NB4 (cell line): ENCODE results near the gene ELL.

Experiments
- DNase-seq: peaks from one replicate; pipeline ENCODE4 v3.0.0; 2010; ENCODE audit warnings: low read depth
- H3K4me3 ChIP-seq: one replicate; pipeline ENCODE4 v1.5.1; 2011; ENCODE audit warnings: mild to moderate bottlenecking, low read depth, low read length, moderate library complexity
- MYC ChIP-seq: IDR thresholded peaks from 2 replicates; pipeline ENCODE4 v1.6.1; 2011; ENCODE audit warnings: low read depth, low read length
- POLR2A ChIP-seq: IDR thresholded peaks from 2 replicates; pipeline ENCODE4 v1.6.1; 2011; ENCODE audit warnings: mild to moderate bottlenecking; ENCODE audit not compliant: insufficient read length; ENCODE audit errors: extremely low read depth
- TF ChIP-seq, protein P1 (sequence below): IDR thresholded peaks from 2 replicates; pipeline ENCODE4 v1.6.1; 2011; ENCODE audit warnings: low read depth, low read length
- TF ChIP-seq, protein P2 (sequence below): IDR thresholded peaks from one replicate; pipeline ENCODE4 v1.5.1; 2012; ENCODE audit warnings: low read depth, low read length

The ELL gene

DNA sequence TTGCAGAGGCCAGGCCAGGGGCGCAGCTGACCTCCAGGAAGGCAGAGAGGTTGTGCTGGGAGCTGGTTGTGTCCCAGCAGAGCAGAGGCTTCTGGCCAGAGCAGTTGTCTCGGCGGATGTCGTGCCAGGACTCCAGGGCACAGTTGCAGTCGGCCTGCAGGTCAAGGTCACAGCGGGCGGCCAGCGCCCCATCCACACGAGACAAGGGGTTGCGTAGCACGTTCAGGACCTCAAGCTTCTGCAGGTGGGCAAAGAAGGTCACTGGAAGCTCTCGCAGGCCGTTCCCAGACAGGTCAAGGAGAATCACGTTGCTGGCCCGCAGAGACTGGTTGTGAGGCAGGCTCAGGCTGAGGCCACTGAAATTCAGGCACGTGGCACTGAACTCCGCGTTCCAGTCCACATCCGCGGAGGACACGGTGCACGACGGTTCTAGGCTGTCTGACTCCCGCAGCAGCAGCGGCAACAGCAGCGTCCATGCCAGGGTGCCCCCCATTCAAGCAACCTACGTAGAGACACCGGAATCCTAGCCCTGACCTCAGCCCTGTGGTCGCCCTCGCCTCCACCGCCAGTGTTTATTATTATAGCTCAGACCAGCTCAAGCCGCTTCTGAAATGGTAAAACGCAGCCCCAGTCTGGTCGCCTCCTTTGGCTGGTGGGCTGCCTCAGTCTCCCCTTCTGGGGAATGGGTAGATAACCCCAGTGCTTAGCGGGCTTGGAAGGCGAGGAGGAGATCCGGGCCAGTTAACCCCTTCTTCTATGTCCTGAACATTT, 125.2 kb downstream of the ELL start:
- no peak for DNase-seq
- no peak overlapping the region for H3K4me3 ChIP-seq
- TF ChIP-seq MYC = no peak
- TF ChIP-seq, protein P1, sequence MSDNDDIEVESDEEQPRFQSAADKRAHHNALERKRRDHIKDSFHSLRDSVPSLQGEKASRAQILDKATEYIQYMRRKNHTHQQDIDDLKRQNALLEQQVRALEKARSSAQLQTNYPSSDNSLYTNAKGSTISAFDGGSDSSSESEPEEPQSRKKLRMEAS = no peak

DNA sequence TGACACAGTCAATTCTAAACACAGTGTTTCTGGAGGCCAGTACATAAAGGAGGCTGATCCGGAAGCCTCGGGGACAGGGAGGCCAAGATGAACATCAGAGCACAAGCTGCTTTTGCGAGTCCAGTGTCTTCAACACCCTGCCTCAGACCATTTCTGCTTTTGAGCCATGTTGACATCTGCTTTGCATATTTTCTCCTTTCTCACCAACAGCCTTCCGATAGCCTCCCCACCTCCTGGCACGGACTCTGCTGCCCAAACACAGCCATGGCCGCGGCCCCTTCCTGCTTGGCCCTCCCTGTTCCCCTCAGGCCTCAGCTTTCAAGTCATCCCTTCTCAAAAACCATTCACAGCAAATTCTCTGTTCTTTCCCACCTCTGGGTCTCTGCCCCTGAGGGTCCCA, 128.0 kb downstream of the ELL start:
- TF ChIP-seq, protein P2, sequence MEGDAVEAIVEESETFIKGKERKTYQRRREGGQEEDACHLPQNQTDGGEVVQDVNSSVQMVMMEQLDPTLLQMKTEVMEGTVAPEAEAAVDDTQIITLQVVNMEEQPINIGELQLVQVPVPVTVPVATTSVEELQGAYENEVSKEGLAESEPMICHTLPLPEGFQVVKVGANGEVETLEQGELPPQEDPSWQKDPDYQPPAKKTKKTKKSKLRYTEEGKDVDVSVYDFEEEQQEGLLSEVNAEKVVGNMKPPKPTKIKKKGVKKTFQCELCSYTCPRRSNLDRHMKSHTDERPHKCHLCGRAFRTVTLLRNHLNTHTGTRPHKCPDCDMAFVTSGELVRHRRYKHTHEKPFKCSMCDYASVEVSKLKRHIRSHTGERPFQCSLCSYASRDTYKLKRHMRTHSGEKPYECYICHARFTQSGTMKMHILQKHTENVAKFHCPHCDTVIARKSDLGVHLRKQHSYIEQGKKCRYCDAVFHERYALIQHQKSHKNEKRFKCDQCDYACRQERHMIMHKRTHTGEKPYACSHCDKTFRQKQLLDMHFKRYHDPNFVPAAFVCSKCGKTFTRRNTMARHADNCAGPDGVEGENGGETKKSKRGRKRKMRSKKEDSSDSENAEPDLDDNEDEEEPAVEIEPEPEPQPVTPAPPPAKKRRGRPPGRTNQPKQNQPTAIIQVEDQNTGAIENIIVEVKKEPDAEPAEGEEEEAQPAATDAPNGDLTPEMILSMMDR = no peak
- H3K4me3 ChIP-seq = no peak overlapping the region
- no peak for DNase-seq

DNA sequence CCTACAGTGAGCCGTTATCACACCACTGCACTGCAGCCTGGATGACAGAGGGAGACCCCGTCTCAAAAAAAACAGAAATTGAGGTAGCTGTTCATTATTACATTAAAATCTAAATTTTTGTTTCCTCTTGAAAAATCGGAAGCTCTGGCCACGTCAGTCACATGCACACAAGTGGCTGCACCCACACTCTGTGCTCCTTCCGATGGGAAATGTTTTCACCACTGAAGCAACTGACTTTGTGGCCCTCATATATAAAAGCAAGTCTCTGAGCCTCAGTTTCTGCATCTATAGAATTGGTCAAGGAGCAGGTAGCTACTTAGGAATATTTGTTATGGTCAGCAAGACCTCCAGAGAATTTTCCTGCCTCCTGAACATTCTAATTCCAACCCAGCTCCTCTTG, 128.9 kb downstream of the ELL start:
- TF ChIP-seq MYC (no peak), POLR2A (no peak)
- TF ChIP-seq, protein P2 = no peak
- TF ChIP-seq, protein P1 = no peak
- no peak overlapping the region for H3K4me3 ChIP-seq
- no peak for DNase-seq
